ENCODE measurements around the gene DCK.
"Not testable (repeated sequence)": the region's sequence is repeated elsewhere in the genome, so short reads cannot be mapped to it uniquely, and the experiment has no call there.

The DCK gene

GRCh38 chr4:71001363-71001762 is 7.9 kb downstream of the DCK start:
- not testable (repeated sequence) for DNase-seq (ENCODE audit: low spot score)

- no peak for DNase-seq (ENCODE audit: low spot score)
Observed at GRCh38 chr4:71004281-71004851, 10.9 kb downstream of the DCK start.

- not testable (repeated sequence) for DNase-seq (ENCODE audit: low spot score)
Observed at GRCh38 chr4:71005025-71005424, 11.6 kb downstream of the DCK start.

DNA sequence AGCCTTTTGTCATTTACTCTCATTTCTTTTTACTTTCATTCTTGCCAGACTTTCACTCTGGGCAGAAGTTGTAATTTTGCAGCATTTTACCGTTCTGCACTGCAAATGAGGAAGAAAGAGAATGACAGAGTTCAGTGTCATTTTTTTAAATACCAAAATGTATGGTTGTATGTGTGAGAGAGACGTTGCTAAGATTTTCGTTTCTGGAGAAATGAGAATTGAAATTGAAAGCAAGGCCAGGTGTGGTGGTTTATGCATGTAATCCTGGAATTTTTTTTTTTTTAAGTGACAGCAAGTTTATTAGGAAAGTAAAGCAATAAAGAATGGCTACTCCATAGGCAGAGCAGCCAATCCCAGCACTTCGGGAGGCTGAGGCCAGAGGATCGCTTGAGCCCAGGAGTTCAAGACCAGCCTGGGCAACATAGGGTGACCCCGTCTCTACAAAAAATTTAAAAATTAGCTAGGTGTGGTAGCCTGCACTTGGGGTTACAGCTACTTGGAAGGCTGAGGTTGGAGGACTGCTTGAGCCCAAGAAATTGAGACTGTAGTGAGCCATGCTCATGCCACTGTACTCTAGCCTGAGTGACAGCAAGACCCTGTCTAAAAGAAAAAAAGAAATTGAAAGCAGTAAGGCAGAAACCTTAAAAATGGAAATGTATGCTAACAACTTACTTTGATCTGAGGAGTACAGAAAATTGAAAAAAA is 12.9 kb downstream of the DCK start:
- DNase-seq (ENCODE audit: low spot score) = no peak

DNA sequence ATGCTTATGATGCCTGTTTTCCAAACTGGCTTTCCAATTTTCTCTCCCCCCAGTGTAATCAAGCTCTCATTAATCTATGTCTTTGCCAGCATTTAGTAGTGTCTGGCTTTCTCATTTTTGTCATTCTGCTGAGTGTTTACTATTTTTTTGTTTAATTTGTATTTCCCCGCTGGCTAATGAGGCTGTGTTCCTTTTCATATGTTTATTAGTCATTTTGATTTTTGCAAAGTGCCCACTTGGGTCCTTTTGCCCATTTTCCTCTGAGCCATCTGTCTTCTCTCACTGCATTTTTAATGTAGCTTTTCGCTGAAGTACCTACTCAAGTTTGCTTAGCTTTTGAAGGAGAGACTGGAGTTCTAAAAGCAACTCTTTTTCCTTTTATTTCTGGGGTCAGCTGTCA is 14.7 kb downstream of the DCK start:
- no peak for DNase-seq (ENCODE audit: low spot score)

DNA sequence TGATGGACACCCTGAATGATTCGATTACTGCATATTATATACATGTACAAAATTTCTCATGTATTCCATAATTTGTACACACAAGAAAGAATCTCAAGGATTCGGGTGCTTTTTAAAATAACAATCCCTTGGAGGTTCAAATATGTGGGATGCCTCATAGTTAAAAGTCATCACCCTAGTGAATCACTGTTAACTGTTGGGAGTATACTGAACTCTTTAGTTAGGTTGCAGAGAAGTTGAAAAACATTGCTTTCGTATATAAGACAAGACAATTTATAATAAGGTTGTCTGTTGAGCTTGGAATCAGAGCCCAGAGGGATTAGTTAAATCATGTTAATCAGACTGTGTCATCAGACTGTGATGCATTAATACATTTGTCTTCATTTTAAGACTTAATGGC is 15.6 kb downstream of the DCK start:
- no peak for DNase-seq (ENCODE audit: low spot score)

- DNase-seq (ENCODE audit: low spot score) = peak; percentile 76
Observed at GRCh38 chr4:71009890-71010588, 16.6 kb downstream of the DCK start.

- no peak for DNase-seq (ENCODE audit: low spot score)
Observed at GRCh38 chr4:71011451-71011850, 18.0 kb downstream of the DCK start.

DNA sequence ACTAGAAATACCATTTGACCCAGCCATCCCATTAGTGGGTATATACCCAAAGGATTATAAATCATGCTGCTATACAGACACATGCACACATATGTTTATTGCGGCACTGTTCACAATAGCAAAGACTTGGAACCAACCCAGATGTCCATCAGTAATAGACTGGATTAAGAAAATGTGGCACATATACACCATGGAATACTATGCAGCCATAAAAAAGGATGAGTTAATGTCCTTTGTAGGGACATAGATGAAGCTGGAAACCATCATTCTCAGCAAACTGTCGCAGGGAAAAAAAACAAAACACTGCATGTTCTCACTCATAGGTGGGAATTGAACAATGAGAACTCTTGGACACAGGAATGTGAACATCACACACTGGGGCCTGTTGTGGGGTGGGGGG is 23.9 kb downstream of the DCK start:
- not testable (repeated sequence) for DNase-seq (ENCODE audit: low spot score)

DNA sequence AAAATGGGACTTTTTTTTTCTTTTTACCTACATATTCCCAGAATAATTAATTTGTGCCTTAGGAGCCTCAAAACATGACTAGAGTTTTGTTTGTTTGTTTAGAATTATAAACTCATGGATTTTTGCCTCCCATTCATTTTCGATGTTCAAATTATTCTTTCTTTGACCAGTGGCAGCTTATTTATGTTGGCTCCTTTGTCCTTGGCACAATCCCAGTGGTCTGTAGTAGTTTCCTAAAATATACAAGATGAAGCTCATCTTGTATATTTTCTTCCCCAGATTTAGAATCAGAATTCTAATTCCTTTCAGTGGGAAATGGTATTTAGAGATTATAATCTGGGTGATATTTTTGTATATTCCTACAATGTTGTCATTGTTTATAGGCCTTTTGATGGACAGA is 27.2 kb downstream of the DCK start:
- no peak for DNase-seq (ENCODE audit: low spot score)

DNA sequence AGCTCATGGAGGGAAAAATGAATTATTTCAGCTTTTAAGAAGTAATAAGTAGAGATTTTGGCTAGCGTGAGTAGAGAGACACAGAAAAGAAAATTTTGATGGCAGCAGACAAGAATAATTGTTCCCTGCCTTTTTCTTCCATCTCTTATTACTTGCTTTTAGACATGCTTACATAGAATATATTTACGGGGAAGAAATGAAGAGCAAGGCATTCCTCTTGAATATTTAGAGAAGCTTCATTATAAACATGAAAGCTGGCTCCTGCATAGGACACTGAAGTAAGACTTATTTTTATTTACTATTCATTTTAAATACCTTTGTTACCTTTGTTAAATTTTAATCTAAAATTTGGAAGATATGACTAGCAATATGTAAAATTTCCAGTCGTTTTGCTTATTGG is 32.2 kb downstream of the DCK start:
- DNase-seq (ENCODE audit: low spot score) = no peak

GRCh38 chr4:71026086-71026485 is 32.6 kb downstream of the DCK start:
- DNase-seq (ENCODE audit: low spot score) = peak; percentile 47

DNA sequence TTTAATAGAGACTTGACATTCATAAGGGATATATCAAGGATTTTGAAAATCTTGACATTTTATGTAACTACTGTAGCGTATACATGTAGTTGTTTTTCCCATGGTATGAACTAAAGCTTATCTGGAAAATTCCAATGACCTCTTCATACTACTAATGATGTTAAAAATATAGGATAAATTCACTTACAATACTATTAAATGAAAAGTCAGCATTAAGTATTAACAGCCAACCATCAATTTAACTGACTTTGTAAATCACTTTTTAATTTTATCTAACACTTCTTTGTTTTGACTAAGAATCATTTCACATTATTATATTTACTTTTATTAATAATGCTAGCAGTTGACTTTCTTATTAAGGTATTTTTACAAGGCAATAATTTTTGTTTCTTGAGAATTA is 34.2 kb downstream of the DCK start:
- no peak for DNase-seq (ENCODE audit: low spot score)

GRCh38 chr4:71029504-71029903 is 36.1 kb downstream of the DCK start:
- DNase-seq (ENCODE audit: low spot score) = no peak

- DNase-seq (ENCODE audit: low spot score) = not testable (repeated sequence)
Observed at GRCh38 chr4:71032106-71032505, 38.7 kb downstream of the DCK start.

- DNase-seq (ENCODE audit: low spot score) = no peak
Observed at GRCh38 chr4:71045256-71045655, 51.8 kb downstream of the DCK start.

DNA sequence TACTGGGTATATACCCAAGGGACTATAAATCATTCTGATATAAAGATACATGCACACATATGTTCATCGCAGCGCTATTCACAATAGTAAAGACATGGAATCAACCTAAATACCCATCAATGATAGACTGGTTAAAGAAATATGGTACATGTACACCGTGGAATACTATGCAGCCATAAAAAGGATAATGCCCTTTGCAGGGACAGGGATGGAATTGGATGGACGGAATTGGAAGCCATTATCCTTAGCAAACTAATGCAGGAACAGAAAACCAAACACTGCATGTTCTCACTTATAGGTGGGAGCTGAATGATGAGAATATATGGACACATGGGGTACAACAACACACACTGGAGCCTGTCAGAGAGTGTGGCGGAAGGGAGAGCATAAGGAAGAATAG is 55.9 kb downstream of the DCK start:
- DNase-seq (ENCODE audit: low spot score) = no peak

DNA sequence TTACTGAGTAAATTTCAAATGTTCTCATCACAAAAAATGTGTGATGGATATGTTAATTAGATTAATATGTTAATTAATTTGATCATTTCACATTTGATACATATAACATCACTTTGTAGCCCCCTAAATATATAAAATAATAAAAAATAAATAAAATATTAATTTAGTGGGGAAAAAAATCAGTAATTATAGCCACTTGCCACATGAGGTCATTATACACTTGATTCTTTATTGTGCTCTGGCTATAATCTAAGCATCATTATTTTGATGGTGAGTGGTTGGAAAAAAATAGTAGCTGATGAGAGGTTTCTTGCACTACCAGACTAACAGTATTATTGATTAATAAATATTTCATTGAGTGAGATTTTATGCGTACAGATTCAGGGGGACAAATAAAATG is 57.4 kb downstream of the DCK start:
- no peak for DNase-seq (ENCODE audit: low spot score)

DNA sequence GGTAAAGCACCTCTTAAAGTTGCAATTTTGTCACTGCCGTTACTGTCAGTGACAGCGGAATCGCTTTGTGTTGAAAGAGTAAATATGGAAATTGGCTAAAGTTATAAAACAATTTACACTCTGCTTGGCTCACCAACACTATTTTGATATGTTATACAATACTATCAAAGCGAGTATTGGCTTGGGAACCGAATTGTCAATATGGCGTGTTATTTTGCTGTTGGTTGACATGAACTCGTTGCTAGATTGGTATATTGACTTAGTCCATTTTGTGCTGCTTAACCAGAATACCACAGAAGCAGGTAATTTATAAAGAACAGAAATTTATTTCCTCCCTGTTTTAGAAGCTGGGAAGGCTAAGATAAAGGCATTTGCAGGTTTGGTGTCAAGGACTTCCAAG is 58.6 kb downstream of the DCK start:
- DNase-seq (ENCODE audit: low spot score) = no peak

DNA sequence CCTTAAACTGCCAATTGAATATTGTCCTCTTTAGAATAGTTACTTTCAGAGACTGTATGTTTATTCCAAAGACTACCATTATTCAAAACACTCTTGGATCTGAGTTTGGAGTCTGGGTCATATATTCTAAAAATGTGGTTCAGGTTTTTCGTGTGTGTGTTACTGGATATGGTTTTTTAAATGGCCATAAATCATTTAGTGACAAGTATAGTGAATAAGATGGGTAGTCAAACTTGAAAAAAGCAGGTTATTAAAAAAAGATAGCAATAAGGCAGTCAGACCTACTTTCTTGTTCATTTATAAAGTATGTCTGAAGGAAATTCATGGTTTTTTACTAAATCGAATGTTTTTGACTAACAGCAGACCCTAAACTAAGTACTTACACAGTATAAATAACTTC is 59.3 kb downstream of the DCK start:
- DNase-seq (ENCODE audit: low spot score) = no peak

DNA sequence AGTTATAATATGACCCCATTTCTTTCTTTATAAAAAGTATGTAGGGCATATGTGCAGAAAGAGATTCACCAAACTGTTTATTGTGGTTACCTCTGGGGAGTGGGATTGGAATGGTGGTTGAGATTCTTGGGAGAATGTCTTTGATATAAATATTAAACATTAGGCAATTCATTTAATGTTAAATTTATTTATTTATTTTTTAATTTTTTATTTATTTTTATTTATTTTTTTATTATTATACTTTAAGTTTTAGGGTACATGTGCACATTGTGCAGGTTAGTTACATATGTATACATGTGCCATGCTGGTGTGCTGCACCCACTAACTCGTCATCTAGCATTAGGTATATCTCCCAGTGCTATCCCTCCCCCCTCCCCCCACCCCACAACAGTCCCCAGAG is 60.2 kb downstream of the DCK start:
- DNase-seq (ENCODE audit: low spot score) = not testable (repeated sequence)

DNA sequence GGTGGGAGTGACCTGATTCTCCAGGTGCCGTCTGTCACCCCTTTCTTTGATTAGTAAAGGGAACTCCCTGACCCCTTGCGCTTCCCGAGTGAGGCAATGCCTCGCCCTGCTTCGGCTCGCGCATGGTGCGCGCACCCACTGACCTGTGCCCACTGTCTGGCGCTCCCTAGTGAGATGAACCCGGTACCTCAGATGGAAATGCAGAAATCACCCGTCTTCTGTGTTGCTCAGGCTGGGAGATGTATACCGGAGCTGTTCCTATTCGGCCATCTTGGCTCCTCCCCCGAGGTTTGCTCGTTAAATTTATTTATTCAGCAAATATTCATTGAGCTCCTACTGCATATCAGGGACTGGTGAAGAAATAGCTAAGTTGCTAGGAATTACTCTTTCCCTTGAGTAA is 66.1 kb downstream of the DCK start:
- DNase-seq (ENCODE audit: low spot score) = not testable (repeated sequence)

GRCh38 chr4:71062436-71062835 is 69.0 kb downstream of the DCK start:
- peak; percentile 87 for DNase-seq (ENCODE audit: low spot score)

DNA sequence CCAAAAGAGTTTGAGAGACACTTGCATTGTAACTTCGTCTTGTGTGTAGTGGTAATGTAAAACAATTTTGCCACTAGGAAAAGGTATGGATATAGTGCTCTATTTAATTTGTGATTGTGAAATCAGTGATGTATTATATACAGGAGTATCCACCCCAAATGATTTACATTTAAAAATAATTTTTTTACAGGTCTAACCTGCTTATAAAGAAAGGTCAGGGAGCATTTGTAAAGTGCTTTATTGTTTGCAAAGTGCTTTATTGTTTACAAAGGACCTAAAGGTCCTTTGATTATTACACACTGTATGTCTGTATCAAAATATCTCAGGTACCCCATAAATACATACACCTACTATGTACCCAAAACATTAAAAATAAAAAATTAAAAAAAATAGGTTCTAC is 70.3 kb downstream of the DCK start:
- peak; percentile 22 for DNase-seq (ENCODE audit: low spot score)
